ENCODE measurements around the gene MRPL44. TPM values are rescaled to one million over a fixed set of nuclear protein-coding genes. Genes with fewer than 3 reads are reported as not detected.

Gene MRPL44
- total and polyA plus RNA-seq, 2 of the 13 experiments (the other 11 are each of a cell fraction or from before 2014, with no cell fraction given), result 38.4 to 78.0 TPM

DNA sequence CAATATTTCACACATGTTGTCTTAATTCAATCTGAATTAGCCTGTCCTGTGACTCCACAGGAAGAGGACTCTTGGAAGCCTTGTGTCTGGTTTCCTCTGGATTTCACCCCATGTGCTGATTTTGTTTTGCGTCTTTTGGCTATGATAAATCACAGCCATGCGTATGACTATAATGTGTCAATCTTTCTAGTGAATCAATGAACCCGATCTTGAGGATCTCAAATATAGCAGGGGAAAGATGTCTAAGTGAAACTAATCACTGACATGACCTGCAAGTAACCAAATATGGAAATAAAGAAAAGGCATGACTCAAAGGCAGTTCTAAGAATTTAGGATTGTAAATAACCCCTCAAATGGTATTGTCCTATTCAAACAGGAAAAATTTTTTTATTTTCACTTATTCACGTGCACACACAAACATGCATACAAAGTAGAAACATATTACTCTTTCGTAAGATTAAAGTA, 20.4 kb upstream of the MRPL44 start:
- H3K9me3 ChIP-seq (ENCODE audit: low read length), result no peaks in the 10 kb centered on the region
- no peaks in the 10 kb centered on the region for H3K27me3 ChIP-seq (ENCODE audit: control insufficient read depth in 1 of 2, insufficient read depth in 2 of 2, low read length in 2 of 2)
- H4K20me1 ChIP-seq (ENCODE audit: insufficient read depth, low read length), result peaks cover 4% of the 10 kb centered on the region; the same call in 1 of the 2 replicates
- TSS peak; percentile 2 for BruUV-seq (replicated peaks)
- H3K4me3 ChIP-seq (replicated peaks in 1 of 3; ENCODE audit: insufficient read depth in 1 of 3, low read depth in 2 of 3, low read length in 3 of 3), result no peak overlapping the region
- peaks cover 79% of the 10 kb centered on the region for H3K4me1 ChIP-seq (ENCODE audit: insufficient read depth, low read length)
- intact Hi-C loops (cut with micrococcal nuclease; ENCODE audit: unreplicated experiment), result loop anchor here (1.0 kb wide), 1 partner anchor 15 kb away; no protein-coding TSS in a partner anchor
- ATAC-seq, result no peak
- H3K27ac ChIP-seq (ENCODE audit: extremely low read length, insufficient read depth, low read length), result no peak overlapping the region
- POLR2A ChIA-PET, result no interaction called here
- no peak overlapping the region for H3K9ac ChIP-seq (ENCODE audit: insufficient read depth, low read depth, low read length)
- no peak overlapping the region for H3K4me2 ChIP-seq (ENCODE audit: low read depth, low read length)
- no peak for FAIRE-seq
- CTCF ChIA-PET (ENCODE audit: low intra/inter-chr PET ratio, low total read pairs), result no interaction called here
- 95% methylated on average over 5 of the region's 5 CpGs for WGBS (ENCODE audit: low lambda C conversion rate)
- peaks cover 86% of the 10 kb centered on the region for H3K79me2 ChIP-seq (ENCODE audit: insufficient read depth, low read length)
- no peak overlapping the region for H2AFZ ChIP-seq (ENCODE audit: low read length)
- in situ Hi-C loops (cut with HindIII; ENCODE audit: extremely low pct_ligation_motif_present, low pct_unique_long_range_greater_than_20kb), result no loop called here
- no peak for DNase-seq (ENCODE audit: low spot score)
- H3K36me3 ChIP-seq (replicated peaks in 1 of 2; ENCODE audit: control insufficient read depth in 1 of 2, insufficient read depth in 2 of 2, low read length in 2 of 2), result no peaks in the 10 kb centered on the region
- TF ChIP-seq GATAD1 (CRISPR knock-in tag; IDR thresholded peaks at IDR 0.05) (no peak), PHF20 (CRISPR knock-in tag; IDR thresholded peaks at IDR 0.05) (no peak), FOXA1 (IDR thresholded peaks at IDR 0.05) (no peak), FOXA1 (CRISPR knock-in tag; IDR thresholded peaks at IDR 0.05) (no peak), ZNF709 (CRISPR knock-in tag; IDR thresholded peaks at IDR 0.05) (no peak), SNAPC2 (CRISPR knock-in tag; IDR thresholded peaks at IDR 0.05) (no peak), ZNF292 (CRISPR knock-in tag; IDR thresholded peaks at IDR 0.05; ENCODE audit: borderline replicate concordance, low read depth) (no peak), DNMT1 (CRISPR knock-in tag; IDR thresholded peaks at IDR 0.05) (no peak), ZNF33A (CRISPR knock-in tag; IDR thresholded peaks at IDR 0.05; ENCODE audit: borderline replicate concordance) (no peak), ARID2 (CRISPR knock-in tag; IDR thresholded peaks at IDR 0.05; ENCODE audit: borderline replicate concordance) (no peak), ZSCAN22 (CRISPR knock-in tag; IDR thresholded peaks at IDR 0.05) (no peak), NR2F2 (IDR thresholded peaks at IDR 0.05; ENCODE audit: borderline replicate concordance, low read depth) (no peak)
- TF ChIP-seq, protein P1, sequence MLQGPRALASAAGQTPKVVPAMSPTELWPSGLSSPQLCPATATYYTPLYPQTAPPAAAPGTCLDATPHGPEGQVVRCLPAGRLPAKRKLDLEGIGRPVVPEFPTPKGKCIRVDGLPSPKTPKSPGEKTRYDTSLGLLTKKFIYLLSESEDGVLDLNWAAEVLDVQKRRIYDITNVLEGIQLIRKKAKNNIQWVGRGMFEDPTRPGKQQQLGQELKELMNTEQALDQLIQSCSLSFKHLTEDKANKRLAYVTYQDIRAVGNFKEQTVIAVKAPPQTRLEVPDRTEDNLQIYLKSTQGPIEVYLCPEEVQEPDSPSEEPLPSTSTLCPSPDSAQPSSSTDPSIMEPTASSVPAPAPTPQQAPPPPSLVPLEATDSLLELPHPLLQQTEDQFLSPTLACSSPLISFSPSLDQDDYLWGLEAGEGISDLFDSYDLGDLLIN (CRISPR knock-in tag; IDR thresholded peaks at IDR 0.05; ENCODE audit: borderline replicate concordance), result no peak
- TF ChIP-seq, protein P2, sequence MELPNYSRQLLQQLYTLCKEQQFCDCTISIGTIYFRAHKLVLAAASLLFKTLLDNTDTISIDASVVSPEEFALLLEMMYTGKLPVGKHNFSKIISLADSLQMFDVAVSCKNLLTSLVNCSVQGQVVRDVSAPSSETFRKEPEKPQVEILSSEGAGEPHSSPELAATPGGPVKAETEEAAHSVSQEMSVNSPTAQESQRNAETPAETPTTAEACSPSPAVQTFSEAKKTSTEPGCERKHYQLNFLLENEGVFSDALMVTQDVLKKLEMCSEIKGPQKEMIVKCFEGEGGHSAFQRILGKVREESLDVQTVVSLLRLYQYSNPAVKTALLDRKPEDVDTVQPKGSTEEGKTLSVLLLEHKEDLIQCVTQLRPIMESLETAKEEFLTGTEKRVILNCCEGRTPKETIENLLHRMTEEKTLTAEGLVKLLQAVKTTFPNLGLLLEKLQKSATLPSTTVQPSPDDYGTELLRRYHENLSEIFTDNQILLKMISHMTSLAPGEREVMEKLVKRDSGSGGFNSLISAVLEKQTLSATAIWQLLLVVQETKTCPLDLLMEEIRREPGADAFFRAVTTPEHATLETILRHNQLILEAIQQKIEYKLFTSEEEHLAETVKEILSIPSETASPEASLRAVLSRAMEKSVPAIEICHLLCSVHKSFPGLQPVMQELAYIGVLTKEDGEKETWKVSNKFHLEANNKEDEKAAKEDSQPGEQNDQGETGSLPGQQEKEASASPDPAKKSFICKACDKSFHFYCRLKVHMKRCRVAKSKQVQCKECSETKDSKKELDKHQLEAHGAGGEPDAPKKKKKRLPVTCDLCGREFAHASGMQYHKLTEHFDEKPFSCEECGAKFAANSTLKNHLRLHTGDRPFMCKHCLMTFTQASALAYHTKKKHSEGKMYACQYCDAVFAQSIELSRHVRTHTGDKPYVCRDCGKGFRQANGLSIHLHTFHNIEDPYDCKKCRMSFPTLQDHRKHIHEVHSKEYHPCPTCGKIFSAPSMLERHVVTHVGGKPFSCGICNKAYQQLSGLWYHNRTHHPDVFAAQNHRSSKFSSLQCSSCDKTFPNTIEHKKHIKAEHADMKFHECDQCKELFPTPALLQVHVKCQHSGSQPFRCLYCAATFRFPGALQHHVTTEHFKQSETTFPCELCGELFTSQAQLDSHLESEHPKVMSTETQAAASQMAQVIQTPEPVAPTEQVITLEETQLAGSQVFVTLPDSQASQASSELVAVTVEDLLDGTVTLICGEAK (IDR thresholded peaks at IDR 0.05), result no peak
- TF ChIP-seq, protein P2 (CRISPR knock-in tag; IDR thresholded peaks at IDR 0.05), result no peak

All from HepG2 (cell line).